GM13977 (cell line): ENCODE results near the gene CTNND1.

Experiments used
- DNase-seq: peaks from one replicate; pipeline ENCODE4 v3.0.0; 2012; ENCODE audit warnings: low spot score
- in situ Hi-C: fragments of 300-500 bp; cut with MboI; formaldehyde crosslinking; loops from one replicate; pipeline ENCODE4 v1.12.0; 2022; ENCODE audit warnings: low sequenced_read_pairs, low pct_unique_long_range_greater_than_20kb, mixed read lengths, inconsistent platforms; ENCODE audit not compliant: unreplicated experiment
- TF ChIP-seq, protein P1 (sequence below): IDR thresholded peaks from 2 replicates; pipeline ENCODE4 v1.5.1; 2012; ENCODE audit warnings: mild to moderate bottlenecking, control low read depth; ENCODE audit not compliant: insufficient read depth; ENCODE audit errors: extremely low read depth, missing control alignments

Gene CTNND1

GRCh38 chr11:57777969-57778317 lies 16.3 kb downstream of the CTNND1 start:
- DNase-seq, result no peak

DNA sequence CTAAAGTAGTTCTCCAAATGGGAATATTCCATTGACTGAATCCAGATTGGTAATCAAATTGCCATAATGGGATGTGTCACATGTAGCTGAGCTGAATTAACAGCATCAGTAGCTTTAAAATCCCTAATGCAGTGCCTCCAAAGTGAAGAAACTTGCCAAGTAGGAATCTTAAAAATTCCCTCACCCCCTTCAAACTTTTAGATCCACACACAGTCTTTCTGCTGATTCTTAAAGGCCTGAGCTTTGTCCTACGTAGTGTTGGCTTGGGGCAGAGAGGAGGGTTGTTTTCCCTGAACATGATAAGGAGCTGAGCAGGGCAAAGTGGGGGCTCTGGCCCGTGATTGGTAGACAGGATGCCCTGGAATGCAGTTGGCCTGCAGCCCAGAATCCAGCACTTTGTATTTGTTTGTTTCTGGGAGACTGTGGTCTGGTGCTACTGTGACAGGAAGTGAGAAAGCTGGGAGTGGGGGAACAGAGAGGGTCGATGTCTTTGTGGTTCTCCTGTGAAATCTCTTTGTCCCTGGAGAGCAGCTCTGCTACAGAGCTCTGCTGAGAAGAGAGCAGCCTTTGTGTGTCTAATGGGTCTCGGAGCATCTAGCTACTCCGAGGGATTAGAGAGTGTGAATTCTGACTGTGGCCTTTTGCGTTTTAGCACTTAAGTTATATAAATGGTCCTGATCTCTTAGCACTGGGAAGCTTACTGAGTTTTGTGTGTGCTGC lies 16.9 kb downstream of the CTNND1 start:
- in situ Hi-C loops, result no loop called here
- TF ChIP-seq, protein P1, sequence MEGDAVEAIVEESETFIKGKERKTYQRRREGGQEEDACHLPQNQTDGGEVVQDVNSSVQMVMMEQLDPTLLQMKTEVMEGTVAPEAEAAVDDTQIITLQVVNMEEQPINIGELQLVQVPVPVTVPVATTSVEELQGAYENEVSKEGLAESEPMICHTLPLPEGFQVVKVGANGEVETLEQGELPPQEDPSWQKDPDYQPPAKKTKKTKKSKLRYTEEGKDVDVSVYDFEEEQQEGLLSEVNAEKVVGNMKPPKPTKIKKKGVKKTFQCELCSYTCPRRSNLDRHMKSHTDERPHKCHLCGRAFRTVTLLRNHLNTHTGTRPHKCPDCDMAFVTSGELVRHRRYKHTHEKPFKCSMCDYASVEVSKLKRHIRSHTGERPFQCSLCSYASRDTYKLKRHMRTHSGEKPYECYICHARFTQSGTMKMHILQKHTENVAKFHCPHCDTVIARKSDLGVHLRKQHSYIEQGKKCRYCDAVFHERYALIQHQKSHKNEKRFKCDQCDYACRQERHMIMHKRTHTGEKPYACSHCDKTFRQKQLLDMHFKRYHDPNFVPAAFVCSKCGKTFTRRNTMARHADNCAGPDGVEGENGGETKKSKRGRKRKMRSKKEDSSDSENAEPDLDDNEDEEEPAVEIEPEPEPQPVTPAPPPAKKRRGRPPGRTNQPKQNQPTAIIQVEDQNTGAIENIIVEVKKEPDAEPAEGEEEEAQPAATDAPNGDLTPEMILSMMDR, result no peak
- no peak for DNase-seq

More at GRCh38 chr11:57777969-57778317, 16.3 kb downstream of the CTNND1 start:
- in situ Hi-C loops, result no loop called here
- TF ChIP-seq, protein P1, result no peak

GRCh38 chr11:57779276-57779675 lies 17.7 kb downstream of the CTNND1 start:
- TF ChIP-seq, protein P1, result no peak
- no peak for DNase-seq
- in situ Hi-C loops, result no loop called here

DNA sequence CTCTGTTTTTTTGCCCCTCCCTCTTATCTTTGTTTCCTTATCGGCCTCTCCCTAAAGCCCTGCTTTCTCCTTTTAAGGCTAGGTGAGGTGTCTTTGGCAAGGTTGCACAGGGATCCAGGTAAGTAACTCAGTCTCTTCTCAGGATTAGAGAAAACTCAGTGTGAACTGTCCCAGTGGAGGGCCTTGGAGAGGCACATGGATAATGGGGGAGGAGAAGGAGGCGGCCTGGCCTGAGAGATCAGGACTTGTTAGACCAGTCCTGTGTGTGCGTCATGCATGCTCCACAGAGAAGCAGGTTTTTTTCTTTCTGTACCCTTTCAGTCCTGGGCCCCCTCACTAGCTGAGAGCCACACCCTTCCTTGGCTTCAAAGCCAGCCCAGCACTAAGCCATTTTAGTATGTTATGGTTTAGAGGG lies 19.9 kb downstream of the CTNND1 start:
- in situ Hi-C loops, result no loop called here
- TF ChIP-seq, protein P1, result no peak
- DNase-seq, result no peak

DNA sequence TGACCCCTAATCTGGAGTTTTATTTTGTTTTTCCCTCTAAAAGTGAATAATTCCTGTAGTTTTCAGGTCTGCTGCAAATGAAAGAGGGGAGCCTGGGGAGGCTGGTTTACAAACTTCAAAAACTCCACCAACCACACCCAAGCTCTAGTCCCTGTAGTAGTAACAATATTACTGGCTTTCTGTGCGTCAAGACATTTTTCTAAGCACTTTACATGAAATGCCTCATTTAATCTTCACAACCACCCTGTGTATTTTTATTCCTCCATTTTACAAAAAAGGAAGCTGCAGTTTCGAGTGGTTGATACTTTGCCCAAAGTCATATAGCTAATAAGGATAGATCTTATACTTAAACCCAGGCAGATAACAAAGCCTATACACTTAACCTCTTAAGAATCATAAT lies 23.5 kb downstream of the CTNND1 start:
- peak; percentile 32 for DNase-seq
- in situ Hi-C loops, result no loop called here
- TF ChIP-seq, protein P1, result no peak

GRCh38 chr11:57786436-57786835 lies 24.8 kb downstream of the CTNND1 start:
- in situ Hi-C loops, result no loop called here
- no peak for DNase-seq
- TF ChIP-seq, protein P1, result no peak

DNA sequence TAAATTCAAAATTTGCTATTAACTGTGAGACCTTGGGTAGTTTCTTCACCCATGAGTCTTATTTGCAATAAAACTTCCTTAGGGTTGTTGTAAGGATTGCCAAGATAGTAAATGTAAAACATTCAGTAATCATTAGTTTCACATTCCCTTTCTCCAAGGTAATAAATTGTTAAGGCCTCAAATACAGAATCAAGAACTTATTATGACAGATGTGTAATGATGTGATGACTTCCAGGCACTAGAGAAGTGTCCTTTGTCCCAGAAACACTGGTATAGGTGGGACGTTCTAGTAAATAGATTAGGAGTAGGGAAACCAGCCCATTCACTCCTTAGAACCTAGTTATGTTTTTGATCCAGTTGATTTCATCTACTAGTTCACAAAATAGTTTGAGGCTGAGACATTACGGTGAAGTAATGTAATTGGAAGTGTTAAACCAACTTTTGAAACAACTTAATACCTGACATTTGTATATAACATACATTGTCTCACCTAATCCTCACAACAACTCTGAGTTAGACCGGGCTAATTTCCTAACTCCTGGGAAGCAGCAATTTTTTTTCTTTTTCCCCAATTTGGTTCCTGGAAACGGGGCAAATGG lies 25.5 kb downstream of the CTNND1 start:
- no peak for DNase-seq
- TF ChIP-seq, protein P1, result no peak
- in situ Hi-C loops, result no loop called here
